Frontal cortex (tissue), 4 donors: ENCODE results near the gene GAB2. TPM values are rescaled to one million over a fixed set of nuclear protein-coding genes. Genes with fewer than 3 reads are reported as not detected.

ENCODE experiments used
- DNase-seq, 2 donors: peaks; one replicate each; pipeline ENCODE4 v3.0.0; 2012; ENCODE audit warnings: low spot score in 2 of 2
- FAIRE-seq: peaks from 2 replicates; lab custom pipeline; 2012; peaks lifted over from hg19 to GRCh38; lab: Jason Lieb, UNC
- total RNA-seq: library from RNA; depleted of rRNA; stranded (reverse); fragments of >200 nt; gene quantifications from one replicate; pipeline ENCODE4 v1.2.3, GENCODE V29; 2014
- donor health status: control.
- donor health status: control.
- donor health status: control.

The GAB2 gene
- total RNA-seq, 1 donor from 2014 or later, result 20.8 TPM

DNA sequence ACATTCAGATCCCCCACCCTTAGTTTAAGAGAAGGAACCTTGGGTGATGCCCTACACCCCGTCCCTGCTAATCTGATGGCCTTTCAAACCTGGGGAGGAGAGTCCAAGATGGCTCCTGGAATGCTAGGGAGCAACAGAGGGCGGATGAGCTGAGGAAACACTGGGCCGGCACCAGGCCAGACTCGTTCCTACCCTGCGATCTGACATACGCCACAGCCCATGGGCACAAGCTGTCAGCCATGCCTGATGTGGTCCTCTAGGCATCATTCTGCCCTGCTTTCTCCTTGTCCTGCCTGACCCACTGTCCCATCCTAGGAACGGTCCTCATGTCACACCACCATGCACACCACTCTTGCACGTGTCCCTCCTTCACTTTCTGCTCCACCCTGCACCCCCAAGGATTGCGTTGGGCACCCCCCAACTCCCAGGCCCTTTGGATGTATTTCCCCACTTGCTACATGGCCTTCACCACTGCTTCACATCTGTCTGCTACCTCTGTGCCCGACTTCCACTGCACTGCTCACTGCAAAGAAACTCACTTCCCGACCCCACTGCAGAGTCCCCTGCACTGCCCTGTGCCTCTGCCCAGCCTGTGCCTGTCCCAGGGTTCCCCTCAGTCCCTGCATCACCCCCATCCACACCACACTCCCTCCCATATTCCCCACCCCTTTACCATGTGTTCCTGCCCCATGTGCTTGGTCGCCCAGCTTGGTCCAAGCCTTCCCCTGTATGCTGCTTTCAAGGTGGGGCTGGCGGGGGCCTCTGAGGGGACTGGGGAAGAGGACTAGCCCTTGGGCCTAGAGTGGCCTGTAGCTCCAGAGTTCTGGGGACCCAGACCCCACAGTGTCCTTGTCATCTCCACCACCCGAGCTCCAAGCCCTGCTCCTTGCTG lies 199.7 kb downstream of the GAB2 start:
- DNase-seq (no peak), FAIRE-seq (no peak)

GRCh38 chr11:78216571-78217287 lies 200.9 kb downstream of the GAB2 start:
- DNase-seq (no peak), FAIRE-seq (no peak)

- FAIRE-seq, result no peak
Observed at GRCh38 chr11:78216021-78216420, 201.6 kb downstream of the GAB2 start.

GRCh38 chr11:78214331-78215194 lies 203.1 kb downstream of the GAB2 start:
- DNase-seq, result no peak
- FAIRE-seq, result no peak

More at GRCh38 chr11:78216021-78216420, 201.6 kb downstream of the GAB2 start:
- no peak for DNase-seq

DNA sequence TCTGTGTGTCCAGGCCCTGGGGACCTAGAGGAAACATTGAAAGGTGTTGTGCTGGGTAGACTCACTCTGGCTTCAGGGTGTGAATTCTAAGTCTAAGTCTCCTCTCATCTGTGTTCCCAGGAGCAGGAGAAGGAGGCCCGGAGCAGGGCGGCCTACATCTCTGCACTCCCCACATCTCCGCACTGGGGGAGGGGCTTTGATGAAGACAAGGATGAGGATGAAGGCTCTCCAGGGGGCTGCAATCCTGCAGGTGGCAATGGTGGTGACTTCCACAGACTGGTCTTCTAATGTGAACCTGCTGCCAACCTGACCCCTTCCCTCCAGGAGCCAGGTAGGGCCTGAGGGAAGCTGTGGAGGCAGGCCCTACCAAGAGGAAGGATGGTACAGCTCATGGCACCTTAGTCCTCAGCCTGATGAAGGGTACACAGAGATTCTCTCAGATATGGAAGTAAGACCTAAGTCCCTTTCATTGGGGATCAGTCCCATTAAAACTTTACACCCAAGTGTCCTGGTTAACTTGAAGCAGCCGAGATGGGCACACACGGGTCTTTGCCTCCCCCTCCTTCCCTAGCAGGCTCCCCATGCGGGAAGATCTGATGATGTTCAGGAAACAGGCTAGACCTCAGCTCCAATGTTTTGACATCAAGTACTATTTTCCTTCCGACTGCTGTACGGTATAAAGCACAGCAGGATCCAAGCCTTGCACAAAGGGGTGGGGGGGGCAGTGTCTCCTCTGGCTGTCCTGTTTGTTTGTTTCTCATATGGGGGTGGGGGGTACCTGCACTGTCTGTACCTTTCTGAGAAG lies 203.9 kb downstream of the GAB2 start:
- FAIRE-seq (no peak), DNase-seq (no peak)

DNA sequence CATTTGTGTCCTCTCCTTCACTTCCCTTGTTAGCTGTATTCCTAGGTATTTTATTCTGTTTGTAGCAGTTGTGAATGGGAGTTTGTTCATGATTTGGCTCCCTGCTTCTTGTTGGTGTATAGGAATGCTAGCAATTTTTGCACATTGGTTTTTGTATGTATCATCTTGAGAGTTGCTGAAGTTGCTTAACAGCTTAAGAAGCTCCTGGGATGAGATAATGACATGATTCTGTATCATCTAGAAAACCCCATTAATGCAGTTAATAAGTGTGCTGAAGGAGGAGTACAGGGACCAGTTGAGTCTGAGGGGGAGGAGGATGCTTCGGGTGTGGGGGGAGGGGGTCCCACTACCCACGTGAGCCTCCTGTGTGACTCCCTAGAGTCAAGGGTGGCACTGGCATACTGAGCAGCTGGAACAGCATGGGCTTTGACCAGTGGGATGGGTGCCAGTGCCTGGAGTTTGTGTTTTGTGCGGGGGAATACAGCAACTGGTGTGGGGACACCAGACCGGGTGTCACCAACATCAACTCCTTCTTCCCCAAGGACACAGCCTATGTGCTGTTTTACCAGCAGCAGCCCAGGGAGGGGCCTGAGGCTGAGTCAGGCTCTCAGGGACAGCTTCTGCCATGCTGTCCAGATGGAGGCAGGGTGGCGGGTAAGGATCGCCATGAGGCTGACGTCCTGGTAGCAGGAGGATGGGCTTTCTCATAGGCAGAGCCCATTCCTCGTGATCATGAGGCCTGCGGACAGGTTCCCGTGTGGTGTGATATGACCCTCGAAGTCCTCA lies 204.8 kb downstream of the GAB2 start:
- DNase-seq (peak in 1 of 2 donors; percentile 48), FAIRE-seq (no peak)

- no peak for FAIRE-seq
Observed at GRCh38 chr11:78211565-78211964, 206.1 kb downstream of the GAB2 start.

GRCh38 chr11:78210000-78210608 lies 207.5 kb downstream of the GAB2 start:
- FAIRE-seq (no peak), DNase-seq (no peak)

More at GRCh38 chr11:78211565-78211964, 206.1 kb downstream of the GAB2 start:
- no peak for DNase-seq

DNA sequence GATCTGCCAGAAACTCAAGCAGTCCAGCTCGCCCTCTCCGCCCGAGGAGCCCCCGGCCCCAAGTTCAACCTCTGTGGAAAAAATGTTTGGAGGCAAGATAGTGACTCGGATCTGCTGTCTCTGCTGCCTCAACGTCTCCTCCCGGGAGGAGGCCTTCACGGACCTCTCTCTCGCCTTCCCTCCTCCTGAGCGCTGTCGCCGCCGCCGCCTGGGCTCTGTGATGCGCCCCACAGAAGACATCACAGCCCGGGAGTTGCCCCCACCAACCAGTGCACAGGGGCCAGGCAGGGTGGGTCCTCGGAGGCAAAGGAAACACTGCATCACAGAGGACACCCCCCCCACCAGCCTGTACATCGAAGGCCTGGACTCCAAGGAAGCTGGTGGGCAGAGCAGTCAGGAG lies 208.1 kb downstream of the GAB2 start:
- DNase-seq, result no peak
- FAIRE-seq, result no peak

DNA sequence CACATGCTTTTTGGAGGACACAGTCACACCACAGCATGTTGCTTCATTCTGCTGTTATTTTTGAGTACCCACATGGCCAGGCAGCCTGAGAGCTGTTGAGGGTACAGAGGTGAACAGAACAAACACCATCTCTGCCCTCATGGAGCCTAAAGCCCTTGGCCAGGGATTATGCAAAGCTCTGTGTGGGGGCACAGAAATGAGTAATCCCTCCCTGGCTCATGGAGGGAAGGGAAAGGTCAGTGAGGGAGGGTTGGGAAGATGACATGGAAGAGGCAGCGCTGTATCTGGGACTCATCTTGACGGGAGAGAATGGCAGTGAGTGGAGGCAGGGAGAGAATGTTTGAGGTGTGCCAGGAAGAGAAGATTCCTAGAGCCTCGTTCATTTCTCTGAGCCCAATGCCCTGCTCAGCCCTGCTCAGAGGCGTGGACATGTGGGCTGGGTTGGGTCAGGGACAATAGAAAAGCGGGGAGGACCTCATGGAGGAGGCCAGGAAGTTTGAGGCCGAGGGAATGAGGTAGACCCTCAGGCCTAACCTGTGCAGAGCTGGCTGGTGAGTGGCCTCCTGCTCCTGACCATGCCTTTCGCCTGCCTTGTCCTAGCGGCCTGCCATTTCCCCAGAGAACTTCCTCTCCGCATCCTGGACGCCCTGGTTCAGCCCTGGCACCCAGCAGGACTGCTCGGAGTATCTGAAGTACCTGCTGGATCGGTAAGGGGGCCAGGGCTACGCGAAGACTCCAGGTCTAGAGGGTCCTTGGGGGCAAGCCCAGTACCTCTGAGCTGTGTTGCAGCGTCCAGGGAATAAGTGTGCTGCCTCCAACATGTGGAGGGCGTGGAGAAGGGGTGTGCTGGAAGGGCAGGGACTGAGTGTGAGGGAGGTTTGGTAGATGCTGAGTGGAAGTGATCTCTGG lies 209.1 kb downstream of the GAB2 start:
- FAIRE-seq, result no peak
- no peak for DNase-seq

DNA sequence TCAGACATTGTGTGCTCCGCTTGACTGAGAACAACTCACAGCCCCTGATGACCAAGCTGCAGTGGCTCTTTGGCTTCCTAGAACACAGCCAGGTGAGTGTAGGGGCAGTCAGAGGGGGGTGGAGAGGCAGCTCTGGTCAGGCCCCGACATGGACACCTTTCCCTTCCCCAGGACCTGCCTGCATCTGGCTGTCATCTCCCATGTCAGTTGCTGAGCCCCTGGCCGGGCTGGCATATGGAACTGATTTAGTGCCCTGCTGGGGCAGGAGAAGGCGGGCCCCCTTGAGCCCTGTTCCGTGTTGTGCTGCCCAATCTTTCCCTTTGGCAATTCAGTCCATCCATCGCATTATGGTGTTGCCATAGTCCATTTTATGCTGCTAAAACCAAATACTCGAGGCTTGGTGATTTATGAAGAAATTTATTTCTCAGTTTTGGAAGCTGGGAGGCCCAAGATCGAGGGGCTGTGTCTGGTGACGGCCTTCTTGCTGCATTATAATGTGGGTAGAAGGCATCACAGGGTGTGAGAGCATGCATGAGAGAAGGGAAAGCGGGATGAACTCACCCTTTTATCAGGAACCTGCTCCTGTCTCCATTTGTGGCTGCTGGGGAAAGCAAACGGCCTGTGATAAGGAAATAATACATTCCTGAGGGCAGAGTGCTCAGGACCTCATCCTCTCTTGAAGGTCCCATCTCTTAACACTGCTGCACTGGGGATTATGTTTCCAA lies 209.9 kb downstream of the GAB2 start:
- DNase-seq (no peak), FAIRE-seq (no peak)

- DNase-seq, result no peak
- no peak for FAIRE-seq
Observed at GRCh38 chr11:78205691-78206090, 211.9 kb downstream of the GAB2 start.

DNA sequence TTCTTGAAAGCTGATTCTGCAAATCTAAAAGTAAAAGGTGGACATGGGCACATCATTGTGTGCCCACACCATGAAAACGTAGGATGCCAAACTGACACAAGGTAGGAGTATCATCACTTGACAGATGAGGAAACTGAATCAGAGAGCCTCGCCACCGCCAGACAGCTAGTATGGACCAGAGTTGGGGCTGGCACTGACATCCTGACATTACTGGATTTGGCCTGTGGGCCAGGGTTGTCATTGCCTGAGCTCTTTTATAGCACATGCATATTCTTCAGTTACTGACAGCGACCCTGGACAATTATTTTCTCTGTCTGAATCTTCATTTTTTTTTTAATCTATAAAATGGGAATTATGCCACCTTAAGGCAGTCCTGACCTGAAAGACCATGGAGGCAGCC lies 212.4 kb downstream of the GAB2 start:
- DNase-seq, result no peak
- no peak for FAIRE-seq

DNA sequence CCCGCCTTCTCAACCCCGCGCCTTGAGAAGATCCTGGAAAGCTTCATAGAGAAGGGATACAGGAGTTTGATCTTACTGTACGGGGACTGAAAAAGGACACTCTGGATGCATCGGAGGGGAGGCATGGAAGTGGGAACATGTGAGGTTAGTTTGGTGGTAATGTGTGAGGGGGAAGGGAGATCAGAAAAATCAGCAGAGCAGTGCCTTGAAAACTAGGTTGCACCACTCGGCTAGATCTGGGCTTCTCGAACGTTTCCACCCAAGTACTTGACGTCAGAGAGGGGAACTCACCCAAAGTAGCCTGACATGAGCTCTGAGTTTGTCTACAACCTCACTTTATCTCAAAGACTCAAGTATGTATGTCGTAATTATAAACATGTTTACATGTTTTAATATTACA lies 214.4 kb downstream of the GAB2 start:
- DNase-seq, result no peak
- FAIRE-seq, result no peak

GRCh38 chr11:78202733-78203167 lies 214.9 kb downstream of the GAB2 start:
- FAIRE-seq (no peak), DNase-seq (no peak)

GRCh38 chr11:78201096-78201818 lies 216.4 kb downstream of the GAB2 start:
- FAIRE-seq (no peak), DNase-seq (no peak)
